H1 (cell line): ENCODE results near the gene PTPA. TPM values are rescaled to one million over a fixed set of nuclear protein-coding genes. Genes with fewer than 3 reads are reported as not detected.
A peak's percentile ranks its signal among the peaks of the same experiment; 100 is the strongest.

Source experiments
- CTCF ChIA-PET: fragments of 300-600 bp; sonication (Branson Sonifier 250); formaldehyde crosslinking; loops from one replicate; lab custom pipeline; 2021; ENCODE audit not compliant: partially characterized antibody; lab: Charles Lee
- POLR2A ChIA-PET: fragments of 300-600 bp; sonication (Branson Sonifier 250); formaldehyde crosslinking; loops from one replicate; lab custom pipeline; 2021; ENCODE audit warnings: inconsistent platforms; ENCODE audit not compliant: partially characterized antibody; lab: Charles Lee
- DNase-seq, 2 experiments: peaks; one replicate each; pipeline versions ENCODE4 v3.0.0 to v3.0.0-alpha.2; 2010 to 2022; ENCODE audit warnings: low spot score in 2 of 2, low read depth in 1 of 2, mixed read lengths in 1 of 2
- FAIRE-seq: peaks from 2 replicates; lab custom pipeline; 2011; peaks lifted over from hg19 to GRCh38; lab: Jason Lieb, UNC
- H2AFZ ChIP-seq: 2 replicates; pipeline ENCODE4 v1.8.1; 2012; ENCODE audit warnings: low read length, inconsistent platforms
- H2AK5ac ChIP-seq: 2 replicates; pipeline ENCODE4 v1.6.1; 2013; ENCODE audit warnings: low read depth, low read length
- H2BK120ac ChIP-seq: replicated peaks from 2 replicates; pipeline ENCODE3; 2013; ENCODE audit warnings: low read depth, low read length, inconsistent platforms
- H2BK12ac ChIP-seq: 2 replicates; pipeline ENCODE4 v1.6.1; 2013; ENCODE audit warnings: low read depth, low read length
- H2BK15ac ChIP-seq: 2 replicates; pipeline ENCODE4 v1.6.1; 2013; ENCODE audit warnings: low read length
- H2BK20ac ChIP-seq: 2 replicates; pipeline ENCODE4 v1.6.1; 2013; ENCODE audit warnings: low read length
- H2BK5ac ChIP-seq: 2 replicates; pipeline ENCODE4 v1.6.1; 2013; ENCODE audit warnings: low read depth, low read length
- H3K14ac ChIP-seq: 2 replicates; pipeline ENCODE4 v1.6.1; 2013; ENCODE audit warnings: inconsistent platforms; ENCODE audit not compliant: insufficient read length
- H3K18ac ChIP-seq: 2 replicates; pipeline ENCODE4 v1.6.1; 2013; ENCODE audit warnings: low read length; ENCODE audit errors: extremely low read depth
- H3K23ac ChIP-seq: 2 replicates; pipeline ENCODE4 v1.6.1; 2013; ENCODE audit warnings: inconsistent platforms; ENCODE audit not compliant: insufficient read length
- H3K23me2 ChIP-seq: 2 replicates; pipeline ENCODE4 v1.6.1; 2013; ENCODE audit warnings: low read depth, low read length
- H3K27ac ChIP-seq: 2 replicates; pipeline ENCODE4 v1.6.1; 2011; ENCODE audit warnings: low read depth, low read length, inconsistent platforms
- H3K27me3 ChIP-seq, 4 experiments: replicated peaks in 1 of 4; 1 replicate in 1 of 4; 2 replicates in 3 of 4; pipeline versions ENCODE4 v1.6.1 to v1.8.1; 2011 to 2013; ENCODE audit warnings: low read length in 3 of 4, mild to moderate bottlenecking in 3 of 4, inconsistent platforms in 2 of 4, mixed read lengths in 2 of 4, moderate library complexity in 1 of 4; ENCODE audit not compliant: control insufficient read depth in 3 of 4, insufficient read depth in 3 of 4; ENCODE audit errors: extremely low read depth in 1 of 4
- H3K36me3 ChIP-seq, 4 experiments: 2 replicates each; pipeline versions ENCODE4 v1.6.1 to v1.8.1; 2011 to 2013; ENCODE audit warnings: mild to moderate bottlenecking in 4 of 4, low read length in 3 of 4, moderate library complexity in 2 of 4, control low read depth in 1 of 4, inconsistent platforms in 1 of 4; ENCODE audit not compliant: insufficient read depth in 4 of 4, control insufficient read depth in 2 of 4
- H3K4ac ChIP-seq: replicated peaks from 2 replicates; pipeline ENCODE3; 2013; ENCODE audit warnings: low read length, low read depth, mixed read lengths, inconsistent platforms; ENCODE audit not compliant: insufficient read length
- H3K4me1 ChIP-seq, 4 experiments: replicated peaks in 1 of 4; 1 replicate in 1 of 4; 2 replicates in 3 of 4; pipeline versions ENCODE4 v1.6.1 to v1.8.1; 2011 to 2013; ENCODE audit warnings: low read length in 3 of 4, inconsistent platforms in 2 of 4, mixed read lengths in 1 of 4; ENCODE audit not compliant: insufficient read depth in 4 of 4, control insufficient read depth in 3 of 4
- H3K4me2 ChIP-seq, 2 experiments: 2 replicates each; pipeline versions ENCODE4 v1.6.1 to v1.8.1; 2011 to 2013; ENCODE audit warnings: low read depth in 2 of 2, low read length in 2 of 2, control low read depth in 1 of 2, inconsistent platforms in 1 of 2, mild to moderate bottlenecking in 1 of 2; ENCODE audit not compliant: insufficient read depth in 1 of 2
- H3K4me3 ChIP-seq, 4 experiments: fragments of 200-600, 300-600 bp in 1 of 4; sonication (generic), shearing (Covaris generic), sonication (Bioruptor Twin) in 1 of 4; 2 replicates each; pipeline versions ENCODE4 v1.5.1 to v1.8.1; 2011 to 2016; ENCODE audit warnings: low read length in 4 of 4, low read depth in 3 of 4, control low read depth in 2 of 4, inconsistent platforms in 2 of 4, mild to moderate bottlenecking in 2 of 4, mixed read lengths in 1 of 4, moderate library complexity in 1 of 4; ENCODE audit not compliant: insufficient read depth in 2 of 4; ENCODE audit errors: extremely low read depth in 1 of 4
- H3K56ac ChIP-seq: replicated peaks from 2 replicates; pipeline ENCODE3; 2013; ENCODE audit warnings: low read depth, mild to moderate bottlenecking, mixed read lengths, low read length, inconsistent platforms; ENCODE audit not compliant: insufficient read length
- H3K79me1 ChIP-seq: 2 replicates; pipeline ENCODE4 v1.6.1; 2013; ENCODE audit warnings: low read depth, low read length, control low read depth
- H3K79me2 ChIP-seq, 2 experiments: 2 replicates each; pipeline versions ENCODE4 v1.6.1 to v1.8.1; 2012 to 2013; ENCODE audit warnings: low read length in 2 of 2, mild to moderate bottlenecking in 2 of 2, inconsistent platforms in 1 of 2; ENCODE audit not compliant: insufficient read depth in 2 of 2, control insufficient read depth in 1 of 2
- H3K9ac ChIP-seq, 4 experiments: replicated peaks in 1 of 4; 1 replicate in 1 of 4; 2 replicates in 3 of 4; pipeline versions ENCODE4 v1.6.1 to v1.8.1; 2011 to 2013; ENCODE audit warnings: low read depth in 3 of 4, low read length in 3 of 4, control low read depth in 2 of 4, mild to moderate bottlenecking in 2 of 4, moderate library complexity in 2 of 4, inconsistent platforms in 1 of 4; ENCODE audit errors: extremely low read depth in 1 of 4
- H3K9me3 ChIP-seq, 2 experiments: 2 replicates each; pipeline versions ENCODE4 v1.6.1 to v1.8.1; 2012 to 2013; ENCODE audit warnings: mild to moderate bottlenecking in 2 of 2, moderate library complexity in 2 of 2, control low read depth in 1 of 2, inconsistent platforms in 1 of 2, low read depth in 1 of 2, low read length in 1 of 2, mixed read lengths in 1 of 2; ENCODE audit not compliant: insufficient read depth in 2 of 2
- H4K20me1 ChIP-seq, 2 experiments: replicated peaks in 1 of 2; 2 replicates each; pipeline versions ENCODE3 to v1.8.1; 2011 to 2013; ENCODE audit warnings: inconsistent platforms in 2 of 2, low read length in 2 of 2, mild to moderate bottlenecking in 1 of 2; ENCODE audit not compliant: insufficient read depth in 2 of 2, control insufficient read depth in 1 of 2
- H4K5ac ChIP-seq: 2 replicates; pipeline ENCODE4 v1.6.1; 2013; ENCODE audit warnings: low read length, low read depth, mixed read lengths, inconsistent platforms; ENCODE audit not compliant: insufficient read length
- H4K8ac ChIP-seq: 2 replicates; pipeline ENCODE4 v1.8.0; 2013; ENCODE audit warnings: mild to moderate bottlenecking, moderate library complexity, low read length, inconsistent platforms; ENCODE audit not compliant: insufficient read depth; ENCODE audit errors: extremely low read depth
- H4K91ac ChIP-seq: replicated peaks from 2 replicates; pipeline ENCODE3; 2013; ENCODE audit warnings: low read length, mixed read lengths, inconsistent platforms; ENCODE audit not compliant: insufficient read length
- ASH2L ChIP-seq: fragments of 200-600, 300-600 bp; sonication (generic); IDR thresholded peaks from one replicate; pipeline ENCODE4 v1.7.1; 2017; ENCODE audit warnings: low read length
- CTBP2 ChIP-seq: IDR thresholded peaks from 2 replicates; pipeline ENCODE4 v1.7.0; 2011; ENCODE audit warnings: borderline replicate concordance, mild to moderate bottlenecking, moderate library complexity, mixed read lengths, low read length; ENCODE audit not compliant: insufficient read depth, insufficient read length
- JUND ChIP-seq: IDR thresholded peaks from 2 replicates; pipeline ENCODE4 v1.6.1; 2011; ENCODE audit warnings: mild to moderate bottlenecking, improper control_type of control experiment, low read length
- NANOG ChIP-seq: IDR thresholded peaks from 2 replicates; pipeline ENCODE4 v1.6.1; 2011; ENCODE audit warnings: low read length, low read depth, mild to moderate bottlenecking, inconsistent platforms; ENCODE audit not compliant: insufficient read depth, poor library complexity, severe bottlenecking
- NRF1 ChIP-seq: IDR thresholded peaks from 2 replicates; pipeline ENCODE4 v1.6.1; 2011; ENCODE audit warnings: mild to moderate bottlenecking, low read depth, low read length, improper control_type of control experiment
- SUZ12 ChIP-seq: fragments of 200-600 bp; sonication (generic); IDR thresholded peaks from 2 replicates; pipeline ENCODE4 v1.6.1; 2012; ENCODE audit warnings: mild to moderate bottlenecking, inconsistent platforms, low read length, moderate library complexity, mixed read lengths
- WGBS, 2 experiments: shearing (Covaris generic) in 1 of 2; methylation state at CpG; one replicate each; pipeline versions ENCODE4 v1.1.6 to v1.1.7; 2013 to 2015; ENCODE audit warnings: low lambda C conversion rate in 2 of 2, mixed read lengths in 2 of 2, inconsistent platforms in 1 of 2, low coverage in 1 of 2, missing lambda C conversion rate in 1 of 2; ENCODE audit not compliant: insufficient replicate concordance in 2 of 2, insufficient coverage in 1 of 2, insufficient read length in 1 of 2; ENCODE audit errors: extremely low coverage in 1 of 2, missing lambda C conversion rate in 1 of 2; 5-methylcytosine and 5-hydroxymethylcytosine counted together
- polyA plus RNA-seq, 7 experiments: library from polyadenylated mRNA; depleted of rRNA in 3 of 7; stranded (reverse) in 5 of 7; unstranded in 2 of 7; fragments of >200 nt in 5 of 7; fragments of 200-250 nt in 2 of 7; gene quantifications; 1 replicate in 5 of 7; 2 replicates in 1 of 7; 4 replicates in 1 of 7; pipeline versions ENCODE4 v1.2.1 to v1.2.3, GENCODE V29; 2011 to 2013; ENCODE audit warnings: missing spikeins in 2 of 7, mixed read lengths in 2 of 7
- total RNA-seq: library from RNA; stranded (reverse); fragmentation: NEBNext Ultra II Directional; extraction: Animal tissue kit (Norgen Biotek cat#: 25700); gene quantifications from 2 replicates; pipeline ENCODE4 v1.2.1, GENCODE V29; 2021
- TF ChIP-seq, protein P1 (sequence below): IDR thresholded peaks from 2 replicates; pipeline ENCODE4 v1.6.1; 2012; ENCODE audit warnings: low read length, inconsistent platforms
- TF ChIP-seq, protein P2 (sequence below): IDR thresholded peaks from 2 replicates; pipeline ENCODE4 v1.6.1; 2012; ENCODE audit warnings: inconsistent platforms

Gene PTPA
- total and polyA plus RNA-seq, 2 of the 8 experiments (the other 6 are each of a cell fraction or from before 2014, with no cell fraction given), result 114 to 145 TPM

DNA sequence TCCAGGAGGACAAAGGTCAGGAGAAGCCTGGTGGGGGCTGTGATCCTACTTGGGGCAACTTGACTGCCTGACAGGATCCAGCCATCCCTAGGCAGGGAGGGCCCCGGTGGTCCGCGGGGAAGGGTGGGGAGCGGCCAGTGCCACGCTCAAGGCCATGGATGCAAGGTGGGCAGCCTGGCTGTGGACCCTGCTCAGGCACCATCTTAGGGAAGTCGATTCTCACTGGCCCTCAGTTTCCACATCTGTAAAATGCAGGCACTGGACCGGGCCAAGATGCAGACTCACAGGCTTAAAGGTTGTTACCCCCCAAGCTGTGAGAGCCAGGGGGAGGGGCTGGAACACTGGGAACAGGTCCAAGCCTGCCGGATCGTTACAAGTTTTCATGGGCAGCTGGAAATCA lies 39.0 kb upstream of the PTPA start:
- H2BK15ac ChIP-seq, result no peak overlapping the region; the same call in 1 of the 2 replicates
- no peak overlapping the region for H3K4ac ChIP-seq
- H3K79me1 ChIP-seq, result no peaks in the 10 kb centered on the region
- POLR2A ChIA-PET, result interaction anchor here (1.0 to 2.2 kb wide), 2 partner anchors 9 to 11 kb away, joined by 3 to 12 read pairs; partner anchors contain the start of gene DOLPP1
- H3K9me3 ChIP-seq, result no peaks in the 10 kb centered on the region
- H4K5ac ChIP-seq, result no peak overlapping the region
- H2BK20ac ChIP-seq, result no peak overlapping the region; the same call in 1 of the 2 replicates
- H3K27me3 ChIP-seq, result no peaks in the 10 kb centered on the region
- H3K23me2 ChIP-seq, result no peaks in the 10 kb centered on the region
- no peaks in the 10 kb centered on the region for H3K79me2 ChIP-seq
- H2AFZ ChIP-seq, result no peak overlapping the region
- no peak overlapping the region for H3K14ac ChIP-seq
- peak overlapping the region; percentile 85; the same call in 1 of the 2 replicates for H2BK5ac ChIP-seq
- H4K20me1 ChIP-seq, result peaks cover 1 to 4% of the 10 kb centered on the region in 2 experiments
- no peak overlapping the region for H3K23ac ChIP-seq
- peak overlapping the region; percentile 14; the same call in 1 of the 2 replicates for H3K27ac ChIP-seq
- peak overlapping the region; percentile 17; the same call in 1 of the 2 replicates for H3K18ac ChIP-seq
- no peak overlapping the region for H3K56ac ChIP-seq
- H2BK120ac ChIP-seq, result no peak overlapping the region
- 86% methylated on average over 9 of the region's 9 CpGs; no CpG with 5 or more reads in 1 of the 2 experiments for WGBS, 2 experiments
- DNase-seq (no peak), FAIRE-seq (no peak)
- H3K36me3 ChIP-seq, result peaks cover 0 to 16% (median 5%) of the 10 kb centered on the region in 4 experiments; a peak in 4 of 8 replicates
- peak overlapping the region; percentile 89; the same call in 1 of the 2 replicates for H2BK12ac ChIP-seq
- peak overlapping the region; percentile 29; the same call in 1 of the 2 replicates for H2AK5ac ChIP-seq
- H3K9ac ChIP-seq, result peak overlapping the region in 2 of 4 experiments; percentile 10 to 50; a peak in 3 of 7 replicates
- H4K91ac ChIP-seq, result no peak overlapping the region
- CTCF ChIA-PET, result interaction anchor here (0.6 to 0.9 kb wide), 2 partner anchors 25 to 101 kb away, joined by 3 to 5 read pairs; no protein-coding TSS in a partner anchor
- H4K8ac ChIP-seq, result no peak overlapping the region
- peak overlapping the region; percentile 63 to 81 for H3K4me2 ChIP-seq
- peak overlapping the region in 1 of 4 experiments; percentile 33; a peak in 2 of 8 replicates for H3K4me3 ChIP-seq
- H3K4me1 ChIP-seq, result peaks cover 6 to 19% (median 17%) of the 10 kb centered on the region in 4 experiments
- TF ChIP-seq, protein P1, sequence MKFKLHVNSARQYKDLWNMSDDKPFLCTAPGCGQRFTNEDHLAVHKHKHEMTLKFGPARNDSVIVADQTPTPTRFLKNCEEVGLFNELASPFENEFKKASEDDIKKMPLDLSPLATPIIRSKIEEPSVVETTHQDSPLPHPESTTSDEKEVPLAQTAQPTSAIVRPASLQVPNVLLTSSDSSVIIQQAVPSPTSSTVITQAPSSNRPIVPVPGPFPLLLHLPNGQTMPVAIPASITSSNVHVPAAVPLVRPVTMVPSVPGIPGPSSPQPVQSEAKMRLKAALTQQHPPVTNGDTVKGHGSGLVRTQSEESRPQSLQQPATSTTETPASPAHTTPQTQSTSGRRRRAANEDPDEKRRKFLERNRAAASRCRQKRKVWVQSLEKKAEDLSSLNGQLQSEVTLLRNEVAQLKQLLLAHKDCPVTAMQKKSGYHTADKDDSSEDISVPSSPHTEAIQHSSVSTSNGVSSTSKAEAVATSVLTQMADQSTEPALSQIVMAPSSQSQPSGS, result no peak
- TF ChIP-seq, protein P2, sequence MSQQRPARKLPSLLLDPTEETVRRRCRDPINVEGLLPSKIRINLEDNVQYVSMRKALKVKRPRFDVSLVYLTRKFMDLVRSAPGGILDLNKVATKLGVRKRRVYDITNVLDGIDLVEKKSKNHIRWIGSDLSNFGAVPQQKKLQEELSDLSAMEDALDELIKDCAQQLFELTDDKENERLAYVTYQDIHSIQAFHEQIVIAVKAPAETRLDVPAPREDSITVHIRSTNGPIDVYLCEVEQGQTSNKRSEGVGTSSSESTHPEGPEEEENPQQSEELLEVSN, result no peak
- TF ChIP-seq ASH2L, result no peak
- TF ChIP-seq NRF1, result no peak
- TF ChIP-seq NANOG, result no peak
- TF ChIP-seq SUZ12, result no peak
- no peak for TF ChIP-seq JUND
- TF ChIP-seq CTBP2, result no peak
